ENCODE measurements around the gene KIF18A.

- no peak for TF ChIP-seq CTCF (IDR thresholded peaks at IDR 0.05)
- no peak for TF ChIP-seq POLR2A (IDR thresholded peaks at IDR 0.05)
Observed at GRCh38 chr11:28104425-28104824, 3.5 kb downstream of the KIF18A start.
